Measurements from ENCODE around the gene MCTP1. TPM values are rescaled to one million over a fixed set of nuclear protein-coding genes. Genes with fewer than 3 reads are reported as not detected.

The MCTP1 gene
- total RNA-seq, 4 donors from 2014 or later, result 3.3 to 31.4 (median 13.4) TPM

DNA sequence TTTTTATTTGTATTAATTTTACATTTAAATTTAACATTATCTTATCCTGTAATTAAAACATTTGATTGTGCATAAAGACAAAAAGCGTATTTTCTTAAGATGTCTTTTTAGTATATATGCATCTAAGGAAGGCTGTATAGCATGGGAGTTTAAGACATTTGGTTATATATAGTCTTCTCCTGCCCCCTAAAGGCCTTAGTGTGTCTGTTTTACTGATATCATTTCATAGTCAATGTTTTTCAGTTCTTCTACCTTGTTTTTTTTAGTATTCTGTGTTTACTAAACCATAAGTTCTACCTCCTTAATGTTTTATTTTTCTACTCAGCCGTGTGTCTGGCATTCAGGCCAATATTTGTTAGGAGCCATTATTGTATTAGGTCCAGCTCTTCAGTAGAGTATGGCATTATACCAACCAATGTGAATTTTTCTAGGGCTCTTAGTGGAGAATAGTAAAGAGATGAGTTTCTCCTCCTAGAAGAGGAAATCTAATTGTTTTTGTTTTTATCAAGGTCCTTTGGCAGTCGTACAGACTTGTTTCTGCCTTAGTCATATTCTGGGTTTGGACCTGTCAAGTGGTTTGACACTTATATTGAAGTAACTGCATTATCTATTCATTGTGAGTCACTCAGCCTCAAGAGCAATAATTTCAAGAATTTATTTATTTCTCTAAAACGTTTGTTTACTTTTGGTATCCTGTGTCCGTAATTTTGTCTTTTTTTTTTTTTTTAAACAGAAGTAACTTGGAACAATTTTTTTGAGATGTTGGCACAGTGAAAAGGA is 591.7 kb downstream of the MCTP1 start:
- 56 to 60% methylated on average over 5 of the region's 5 CpGs for WGBS, 2 donors (ENCODE audit: low coverage in 1 of 2)
- intact Hi-C loops (cut with DNase I; ENCODE audit: low total_unique reads), result no loop called here
- in situ Hi-C loops (cut with MboI; ENCODE audit: low pct_ligation_motif_present in 1 of 4, low pct_unique_long_range_greater_than_20kb in 1 of 4, low sequenced_read_pairs in 3 of 4), result no loop called here

DNA sequence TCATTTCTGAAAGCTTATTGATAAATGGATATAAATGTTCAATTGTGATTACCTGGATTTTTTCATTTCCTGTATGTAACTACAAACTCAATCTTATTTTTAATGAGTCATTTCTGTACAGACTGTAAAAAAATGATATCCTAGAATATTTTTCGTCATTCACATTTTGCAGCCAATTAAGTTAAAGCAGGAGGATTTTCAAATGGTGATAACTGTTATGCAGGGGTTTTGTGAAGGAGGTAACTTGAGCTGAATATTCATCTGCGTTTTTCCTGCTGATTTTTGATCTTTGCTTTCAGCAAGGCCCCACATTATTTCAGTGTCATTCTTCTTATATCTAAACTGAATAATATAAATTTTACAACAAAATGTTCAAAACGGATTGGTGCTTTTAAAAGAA is 592.3 kb downstream of the MCTP1 start:
- TF ChIP-seq POLR2AphosphoS5 (IDR thresholded peaks at IDR 0.05) (no peak), POLR2A (IDR thresholded peaks at IDR 0.05) (no peak)
- peaks cover 0 to 6% (median 0%) of the 10 kb centered on the region in 4 donors for H3K36me3 ChIP-seq
- intact Hi-C loops (cut with DNase I; ENCODE audit: low total_unique reads), result no loop called here
- in situ Hi-C loops (cut with MboI; ENCODE audit: low pct_ligation_motif_present in 1 of 4, low pct_unique_long_range_greater_than_20kb in 1 of 4, low sequenced_read_pairs in 3 of 4), result no loop called here
- H3K27me3 ChIP-seq, result no peaks in the 10 kb centered on the region
- no peaks in the 10 kb centered on the region for H3K4me1 ChIP-seq
- no peak for DNase-seq
- WGBS, 2 donors (ENCODE audit: low coverage in 1 of 2), result 84 to 89% methylated on average over 3 of the region's 3 CpGs
- no peak overlapping the region for H3K27ac ChIP-seq
- no peaks in the 10 kb centered on the region for H3K9me3 ChIP-seq
- no peak overlapping the region for H3K4me3 ChIP-seq

More for the DNA sequence above, 591.7 kb downstream of the MCTP1 start:
- no peaks in the 10 kb centered on the region for H3K9me3 ChIP-seq
- DNase-seq, result no peak
- H3K36me3 ChIP-seq, result peaks cover 0 to 3% (median 0%) of the 10 kb centered on the region in 4 donors
- TF ChIP-seq EP300 (IDR thresholded peaks at IDR 0.05; ENCODE audit: low read depth), result no peak
- TF ChIP-seq, protein P1, sequence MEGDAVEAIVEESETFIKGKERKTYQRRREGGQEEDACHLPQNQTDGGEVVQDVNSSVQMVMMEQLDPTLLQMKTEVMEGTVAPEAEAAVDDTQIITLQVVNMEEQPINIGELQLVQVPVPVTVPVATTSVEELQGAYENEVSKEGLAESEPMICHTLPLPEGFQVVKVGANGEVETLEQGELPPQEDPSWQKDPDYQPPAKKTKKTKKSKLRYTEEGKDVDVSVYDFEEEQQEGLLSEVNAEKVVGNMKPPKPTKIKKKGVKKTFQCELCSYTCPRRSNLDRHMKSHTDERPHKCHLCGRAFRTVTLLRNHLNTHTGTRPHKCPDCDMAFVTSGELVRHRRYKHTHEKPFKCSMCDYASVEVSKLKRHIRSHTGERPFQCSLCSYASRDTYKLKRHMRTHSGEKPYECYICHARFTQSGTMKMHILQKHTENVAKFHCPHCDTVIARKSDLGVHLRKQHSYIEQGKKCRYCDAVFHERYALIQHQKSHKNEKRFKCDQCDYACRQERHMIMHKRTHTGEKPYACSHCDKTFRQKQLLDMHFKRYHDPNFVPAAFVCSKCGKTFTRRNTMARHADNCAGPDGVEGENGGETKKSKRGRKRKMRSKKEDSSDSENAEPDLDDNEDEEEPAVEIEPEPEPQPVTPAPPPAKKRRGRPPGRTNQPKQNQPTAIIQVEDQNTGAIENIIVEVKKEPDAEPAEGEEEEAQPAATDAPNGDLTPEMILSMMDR (IDR thresholded peaks at IDR 0.05), result peak in 4 of 5 experiments; percentile 31 to 47 (median 36)
- no peak overlapping the region for H3K27ac ChIP-seq
- no peak overlapping the region for H3K4me3 ChIP-seq
- no peaks in the 10 kb centered on the region for H3K4me1 ChIP-seq
- no peaks in the 10 kb centered on the region for H3K27me3 ChIP-seq

GRCh38 chr5:94691949-94692348 is 592.9 kb downstream of the MCTP1 start:
- Histone ChIP-seq H3K27me3 (no peaks in the 10 kb centered on the region), H3K36me3 (peaks cover 0 to 6% (median 0%) of the 10 kb centered on the region in 4 donors), H3K4me1 (no peaks in the 10 kb centered on the region), H3K27ac (no peak overlapping the region), H3K4me3 (no peak overlapping the region), H3K9me3 (no peaks in the 10 kb centered on the region)
- WGBS, 2 donors (ENCODE audit: low coverage in 1 of 2), result 56 to 63% methylated on average over 4 of the region's 4 CpGs
- in situ Hi-C loops (cut with MboI; ENCODE audit: low pct_ligation_motif_present in 1 of 4, low pct_unique_long_range_greater_than_20kb in 1 of 4, low sequenced_read_pairs in 3 of 4), result no loop called here
- DNase-seq, result no peak
- intact Hi-C loops (cut with DNase I; ENCODE audit: low total_unique reads), result no loop called here
- no peak for TF ChIP-seq POLR2A (IDR thresholded peaks at IDR 0.05)
- no peak for TF ChIP-seq EP300 (IDR thresholded peaks at IDR 0.05; ENCODE audit: low read depth)
- TF ChIP-seq POLR2AphosphoS5 (IDR thresholded peaks at IDR 0.05), result no peak
- TF ChIP-seq, protein P1 (IDR thresholded peaks at IDR 0.05), result no peak

GRCh38 chr5:94691291-94691690 is 593.6 kb downstream of the MCTP1 start:
- Histone ChIP-seq H3K27me3 (no peaks in the 10 kb centered on the region), H3K36me3 (peaks cover 0 to 6% (median 0%) of the 10 kb centered on the region in 4 donors), H3K4me1 (no peaks in the 10 kb centered on the region), H3K4me3 (no peak overlapping the region), H3K9me3 (no peaks in the 10 kb centered on the region), H3K27ac (no peak overlapping the region)
- 93% methylated on average over 1 of the region's 1 CpG; no CpG with 5 or more reads in 1 of the 2 donors for WGBS, 2 donors (ENCODE audit: low coverage in 1 of 2)
- intact Hi-C loops (cut with DNase I; ENCODE audit: low total_unique reads) (no loop called here), in situ Hi-C loops (cut with MboI; ENCODE audit: low pct_ligation_motif_present in 1 of 4, low pct_unique_long_range_greater_than_20kb in 1 of 4, low sequenced_read_pairs in 3 of 4) (no loop called here)
- TF ChIP-seq POLR2A (IDR thresholded peaks at IDR 0.05) (no peak), POLR2AphosphoS5 (IDR thresholded peaks at IDR 0.05) (no peak)
- no peak for DNase-seq

GRCh38 chr5:94690778-94691177 is 594.1 kb downstream of the MCTP1 start:
- Histone ChIP-seq H3K36me3 (peaks cover 0 to 6% (median 0%) of the 10 kb centered on the region in 4 donors), H3K9me3 (no peaks in the 10 kb centered on the region), H3K27me3 (no peaks in the 10 kb centered on the region), H3K4me1 (no peaks in the 10 kb centered on the region), H3K27ac (no peak overlapping the region), H3K4me3 (no peak overlapping the region)
- DNase-seq, result no peak
- intact Hi-C loops (cut with DNase I; ENCODE audit: low total_unique reads) (no loop called here), in situ Hi-C loops (cut with MboI; ENCODE audit: low pct_ligation_motif_present in 1 of 4, low pct_unique_long_range_greater_than_20kb in 1 of 4, low sequenced_read_pairs in 3 of 4) (no loop called here)
- TF ChIP-seq EP300 (IDR thresholded peaks at IDR 0.05; ENCODE audit: low read depth) (no peak), POLR2A (IDR thresholded peaks at IDR 0.05) (no peak), POLR2AphosphoS5 (IDR thresholded peaks at IDR 0.05) (no peak)
- TF ChIP-seq, protein P1 (IDR thresholded peaks at IDR 0.05), result no peak
- 64 to 90% methylated on average over 2 of the region's 2 CpGs for WGBS, 2 donors (ENCODE audit: low coverage in 1 of 2)

Data from transverse colon (tissue), 4 donors.